Measurements from ENCODE around the gene CTU1.

The CTU1 gene

GRCh38 chr19:51131780-51132680, 23.8 kb upstream of the CTU1 start:
- DNase-seq (ENCODE audit: low spot score), result no peak

GRCh38 chr19:51129716-51130115, 21.5 kb upstream of the CTU1 start:
- no peak for DNase-seq (ENCODE audit: low spot score)

GRCh38 chr19:51128227-51128626, 20.0 kb upstream of the CTU1 start:
- no peak for DNase-seq (ENCODE audit: low spot score)

- no peak for DNase-seq (ENCODE audit: low spot score)
Measured at GRCh38 chr19:51127755-51128154, 19.5 kb upstream of the CTU1 start.

GRCh38 chr19:51127032-51127431, 18.8 kb upstream of the CTU1 start:
- no peak for DNase-seq (ENCODE audit: low spot score)

GRCh38 chr19:51125421-51126075, 17.3 kb upstream of the CTU1 start:
- DNase-seq (ENCODE audit: low spot score), result no peak

- no peak for DNase-seq (ENCODE audit: low spot score)
Measured at GRCh38 chr19:51124729-51125128, 16.5 kb upstream of the CTU1 start, which contains the start of gene SIGLEC9. Gene SIGLEC9 (plus strand): TSS chr19:51124906. CDS start chr19:51124975, 69 bp downstream.

- no peak for DNase-seq (ENCODE audit: low spot score)
Measured at GRCh38 chr19:51124216-51124615, 16.0 kb upstream of the CTU1 start.

- DNase-seq (ENCODE audit: low spot score), result no peak
Measured at GRCh38 chr19:51123802-51124201, 15.6 kb upstream of the CTU1 start.

- DNase-seq (ENCODE audit: low spot score), result no peak
Measured at GRCh38 chr19:51123381-51123800, 15.2 kb upstream of the CTU1 start.

GRCh38 chr19:51122112-51122981, 14.1 kb upstream of the CTU1 start:
- no peak for DNase-seq (ENCODE audit: low spot score)

- no peak for DNase-seq (ENCODE audit: low spot score)
Measured at GRCh38 chr19:51121257-51121656, 13.0 kb upstream of the CTU1 start.

GRCh38 chr19:51120160-51120559, 12.0 kb upstream of the CTU1 start:
- DNase-seq (ENCODE audit: low spot score), result no peak

GRCh38 chr19:51119611-51120010, 11.4 kb upstream of the CTU1 start:
- no peak for DNase-seq (ENCODE audit: low spot score)

GRCh38 chr19:51119101-51119500, 10.9 kb upstream of the CTU1 start:
- no peak for DNase-seq (ENCODE audit: low spot score)

- no peak for DNase-seq (ENCODE audit: low spot score)
Measured at GRCh38 chr19:51116736-51117286, 8.6 kb upstream of the CTU1 start.

GRCh38 chr19:51114087-51114729, 6.0 kb upstream of the CTU1 start:
- no peak for DNase-seq (ENCODE audit: low spot score)

- no peak for DNase-seq (ENCODE audit: low spot score)
Measured at GRCh38 chr19:51111606-51112005, 3.4 kb upstream of the CTU1 start.

- DNase-seq (ENCODE audit: low spot score), result no peak
Measured at GRCh38 chr19:51110666-51110971, 2.4 kb upstream of the CTU1 start.

GRCh38 chr19:51108805-51109146, 567 bp upstream of the CTU1 start:
- no peak for DNase-seq (ENCODE audit: low spot score)

GRCh38 chr19:51107406-51108065, 673 bp downstream of the CTU1 start:
- DNase-seq (ENCODE audit: low spot score), result no peak

Data from HuH-7.5 (cell line).